CD4-positive, alpha-beta T cell treated with Interleukin-4 for 1 hour (primary cell): Measurements from ENCODE around the gene ITPR3.

Source experiments
- DNase-seq, 2 donors: peaks; one replicate each; pipeline ENCODE4 v3.0.0-alpha.2; 2020 to 2022

The ITPR3 gene

GRCh38 chr6:33705268-33705885, 84.3 kb downstream of the ITPR3 start:
- DNase-seq, result no peak

DNA sequence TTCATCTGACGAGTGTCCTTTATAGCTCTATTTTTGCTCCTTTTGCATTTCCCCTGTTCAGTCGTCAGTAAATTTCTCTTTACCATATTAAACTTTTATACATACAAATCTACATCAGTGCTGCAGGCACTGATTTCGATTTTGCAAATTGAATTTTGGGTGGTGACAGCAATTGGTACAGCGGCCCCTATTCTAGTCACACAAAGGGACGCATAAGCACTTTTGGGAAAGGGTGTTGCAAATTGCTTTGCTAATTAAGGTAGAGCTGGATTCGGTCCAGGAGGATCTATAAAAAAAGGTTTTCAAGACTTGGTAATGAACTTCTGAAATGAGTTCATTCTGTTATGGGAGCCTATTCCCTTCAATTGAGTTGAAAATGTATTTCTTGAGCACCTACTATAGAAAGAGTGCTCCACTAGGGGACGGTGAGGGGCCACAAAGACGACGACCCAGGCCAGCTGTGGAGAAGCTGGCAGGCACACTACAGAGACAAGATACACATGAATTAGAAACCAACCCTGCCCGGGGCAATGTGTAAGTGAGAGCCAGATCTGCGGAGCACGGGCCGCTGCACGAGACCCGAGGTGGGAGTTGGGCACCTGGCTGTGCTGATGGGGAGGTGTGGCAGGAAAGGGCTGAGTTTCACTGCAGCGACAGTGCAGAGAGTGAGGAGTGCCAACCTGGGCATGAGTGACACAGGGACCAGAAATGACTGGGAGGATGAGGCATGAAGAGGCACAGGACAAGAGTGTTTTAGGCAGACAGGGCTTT, 85.0 kb downstream of the ITPR3 start:
- DNase-seq, result no peak

DNA sequence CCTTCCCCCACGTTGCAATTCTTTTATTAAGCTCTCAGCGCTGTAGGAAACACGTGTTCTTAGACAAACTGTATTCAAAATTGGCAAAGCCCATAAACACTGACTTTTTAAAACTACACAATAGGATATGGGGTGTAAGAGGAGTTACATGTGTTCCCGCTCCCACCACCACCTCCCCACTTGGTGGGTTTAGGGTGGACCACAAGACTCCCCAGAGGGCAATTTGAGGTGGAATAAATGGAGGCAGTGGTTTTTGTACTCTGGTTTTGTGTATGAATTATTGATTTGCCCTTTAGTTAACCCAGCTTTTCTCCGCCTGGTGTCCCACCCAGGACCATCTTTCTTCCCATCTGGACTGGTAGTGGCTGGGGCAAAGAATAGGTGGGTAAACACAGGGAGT, 86.6 kb downstream of the ITPR3 start:
- no peak for DNase-seq

GRCh38 chr6:33708516-33709204, 87.5 kb downstream of the ITPR3 start:
- DNase-seq, result no peak

DNA sequence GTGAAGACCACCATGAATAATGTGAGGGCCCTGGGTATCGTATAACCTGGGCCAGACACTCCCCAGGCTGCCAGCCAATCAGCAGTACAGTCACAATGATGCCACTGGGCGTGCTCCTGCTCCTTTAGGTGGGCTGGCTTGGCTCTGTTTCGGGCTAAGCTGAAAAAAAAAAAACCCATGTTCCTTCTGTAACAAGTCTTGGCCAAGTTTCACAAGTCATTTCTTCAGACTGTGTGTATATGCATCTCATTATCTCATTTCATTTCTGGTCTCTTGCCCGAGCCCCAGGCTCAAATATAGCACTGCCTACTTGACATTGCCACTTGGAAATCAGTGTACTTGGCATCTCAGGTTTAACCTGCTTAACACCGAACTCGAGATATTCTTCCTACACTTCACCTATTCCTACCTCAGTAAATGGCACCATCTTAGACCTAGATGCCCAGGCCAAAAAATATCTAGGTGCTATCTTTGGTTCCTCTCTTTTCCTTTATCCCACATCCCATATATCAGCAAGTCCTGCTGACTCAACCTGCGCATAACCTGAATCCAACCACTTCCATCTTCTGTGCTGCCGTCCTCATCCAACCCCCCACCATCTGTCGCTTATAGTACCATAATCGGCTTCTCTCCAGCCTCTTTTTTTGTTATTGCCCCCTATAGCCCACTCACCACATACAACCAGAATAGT, 88.6 kb downstream of the ITPR3 start:
- DNase-seq, result no peak

DNA sequence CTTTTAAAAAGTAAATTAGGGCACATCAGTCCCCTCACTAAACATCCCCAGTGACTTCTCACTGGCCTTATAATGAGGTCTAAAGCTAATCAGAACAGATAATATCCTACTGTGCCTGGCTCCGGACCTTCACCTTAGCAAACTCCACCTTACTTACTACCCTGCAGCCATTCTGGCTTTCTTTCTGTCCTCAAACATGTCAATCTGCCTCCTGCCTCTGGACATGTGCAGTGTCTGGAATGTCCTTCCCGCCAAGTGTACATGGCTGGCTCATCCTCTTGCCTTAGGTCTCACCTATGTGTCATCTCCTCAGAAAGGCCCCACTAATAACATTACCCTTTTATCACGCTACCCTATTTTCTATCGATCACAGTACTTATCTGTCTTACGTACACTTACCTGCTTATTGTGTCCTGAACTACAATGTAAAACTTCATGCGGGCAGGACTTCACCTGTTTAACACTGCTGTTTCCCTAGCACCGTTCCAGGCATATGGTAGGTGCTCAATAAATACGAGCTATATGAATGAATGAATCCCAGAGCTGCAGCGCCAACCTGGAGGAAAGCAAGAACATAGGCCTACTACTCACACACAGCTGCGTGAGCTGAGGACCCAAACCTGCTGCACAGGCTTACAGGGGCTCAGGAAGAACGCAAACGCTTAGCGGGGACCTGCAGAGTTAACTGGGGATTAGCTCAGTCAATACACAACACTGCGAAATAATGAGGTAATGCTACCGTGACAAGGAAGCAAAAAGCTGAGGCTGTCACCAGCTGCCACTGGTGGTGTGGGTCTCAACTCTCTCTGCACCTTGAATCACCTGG, 89.4 kb downstream of the ITPR3 start:
- no peak for DNase-seq

- DNase-seq, result peak; percentile 97
Observed at GRCh38 chr6:33711140-33712129, 90.3 kb downstream of the ITPR3 start, which contains the start of gene UQCC2. UQCC2 (minus strand) TSS chr6:33711700; CDS start chr6:33711686, 14 bp downstream.

DNA sequence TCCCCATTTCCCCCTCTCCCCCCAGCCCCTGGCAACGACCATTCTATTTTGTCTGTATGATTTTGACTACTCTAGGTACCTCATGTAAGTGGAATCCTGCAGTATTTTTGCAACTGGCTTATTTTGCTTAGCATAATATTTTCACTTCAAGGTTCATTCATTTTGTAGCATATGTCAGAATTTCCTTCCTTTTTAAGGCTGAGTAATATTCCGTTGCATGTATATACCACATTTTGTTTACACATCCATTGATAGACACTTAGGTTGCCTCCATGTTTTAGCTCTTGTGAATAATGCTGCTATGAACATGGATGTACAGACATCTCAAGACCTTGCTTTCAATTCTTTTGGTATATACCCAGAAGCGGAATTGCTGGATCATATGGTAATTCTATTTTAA, 91.8 kb downstream of the ITPR3 start:
- no peak for DNase-seq

DNA sequence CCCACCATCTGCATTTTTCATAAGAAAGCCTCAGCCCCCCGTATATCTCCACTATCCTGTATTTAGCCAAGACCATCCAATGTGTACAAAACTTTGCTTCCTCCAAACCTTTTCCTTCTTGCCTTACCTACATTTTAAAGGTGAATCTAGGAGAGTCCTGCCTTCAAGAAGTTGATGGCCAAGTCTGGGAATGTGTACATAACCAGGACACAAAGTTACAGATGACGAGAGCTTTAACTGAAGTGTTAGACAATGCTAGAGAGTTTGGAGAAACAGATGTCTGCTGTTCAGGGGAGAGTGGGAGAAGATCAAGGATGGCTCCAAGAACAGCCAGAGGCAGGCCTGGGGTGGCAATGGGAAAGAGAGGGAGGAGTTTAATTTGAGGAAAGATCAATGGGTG, 92.7 kb downstream of the ITPR3 start:
- DNase-seq, result no peak

- no peak for DNase-seq
Observed at GRCh38 chr6:33714385-33715040, 93.4 kb downstream of the ITPR3 start.

DNA sequence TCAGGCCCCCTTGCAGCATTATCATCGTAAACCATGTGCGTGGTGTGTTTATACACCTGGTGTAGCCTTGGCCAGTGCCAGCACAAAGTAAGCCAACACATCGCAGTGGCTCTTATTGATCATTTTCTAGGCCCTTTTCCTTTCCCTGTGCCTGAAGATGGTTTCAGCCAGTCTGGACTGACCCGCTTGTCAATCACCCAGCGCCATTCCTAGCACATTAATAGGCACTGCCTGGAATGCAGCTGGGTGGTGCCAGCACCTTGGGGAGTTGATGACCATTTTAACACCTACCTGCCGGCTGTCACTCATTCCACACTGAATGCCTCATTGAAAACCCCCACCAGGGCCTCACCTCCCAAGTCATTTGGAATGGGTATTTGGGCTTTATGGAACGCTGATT, 95.3 kb downstream of the ITPR3 start:
- DNase-seq, result no peak

DNA sequence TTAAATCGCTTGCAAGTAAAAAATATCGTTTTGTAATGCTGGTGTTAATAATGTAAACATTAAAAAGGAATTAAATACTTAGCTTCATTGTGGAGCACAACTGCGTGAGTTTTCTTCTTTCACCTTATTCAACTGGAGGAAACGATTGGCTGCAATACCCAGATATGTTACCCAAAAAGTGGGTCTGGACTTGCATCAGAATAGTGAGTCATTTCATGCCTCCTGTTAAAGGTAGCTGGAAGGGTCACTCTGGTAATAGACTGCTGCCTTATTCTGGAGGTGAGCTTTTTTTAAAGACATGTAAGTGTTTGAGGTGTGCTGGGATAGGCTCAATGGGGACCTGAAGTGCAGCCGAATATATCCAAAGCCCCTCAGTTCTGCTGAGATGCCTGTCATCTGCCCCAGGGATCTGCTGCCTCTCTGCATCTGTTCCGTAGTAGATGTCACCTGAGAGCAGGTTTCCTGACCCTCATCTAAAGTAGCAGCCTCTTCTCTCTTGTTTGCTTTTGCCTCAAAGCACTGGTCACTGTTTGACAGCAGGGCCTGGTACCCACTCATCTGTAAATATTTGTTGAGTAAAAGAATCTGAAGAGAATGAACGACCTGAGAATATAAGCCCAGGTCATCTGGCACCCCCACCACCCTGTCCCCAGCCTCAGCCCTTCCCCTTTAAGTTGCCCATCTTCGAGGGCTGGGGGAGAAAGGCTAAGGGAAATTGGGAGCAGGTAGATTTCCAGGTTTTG, 95.9 kb downstream of the ITPR3 start:
- DNase-seq, result no peak

GRCh38 chr6:33717934-33718455, 96.9 kb downstream of the ITPR3 start:
- DNase-seq, result no peak

GRCh38 chr6:33718713-33719112, 97.6 kb downstream of the ITPR3 start:
- DNase-seq, result no peak

DNA sequence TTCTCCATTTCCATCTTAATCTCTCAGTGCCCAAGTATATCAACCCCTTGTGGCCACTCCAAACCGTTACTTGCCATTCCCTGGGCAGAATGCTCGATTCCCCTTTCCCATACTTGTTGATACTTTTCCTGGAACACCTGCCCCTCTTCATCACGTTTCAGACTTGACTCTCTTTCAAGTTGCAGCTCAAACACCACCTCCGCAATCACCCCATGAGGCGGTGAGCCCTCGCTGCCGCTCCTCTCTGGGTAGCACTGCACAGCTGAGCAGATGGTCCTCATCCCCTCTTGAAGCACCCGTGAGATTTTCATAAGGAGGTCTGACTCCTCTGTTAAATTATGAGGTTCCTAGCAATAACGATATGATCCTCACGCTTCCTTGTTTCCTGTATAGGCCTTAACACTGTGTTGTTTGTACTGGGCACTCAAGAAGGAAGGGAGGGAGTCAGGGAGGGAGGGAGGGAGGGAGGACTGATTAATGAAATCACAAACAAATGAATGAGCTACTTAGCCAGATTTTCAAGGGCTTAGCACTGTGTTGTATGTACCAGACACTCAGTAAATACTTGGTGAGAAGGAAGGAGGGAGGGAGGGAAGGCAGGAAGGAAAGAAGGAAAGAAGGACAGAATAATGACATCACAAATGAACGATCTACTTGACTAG, 98.3 kb downstream of the ITPR3 start:
- no peak for DNase-seq

- no peak for DNase-seq
Observed at GRCh38 chr6:33720998-33721397, 99.9 kb downstream of the ITPR3 start.

DNA sequence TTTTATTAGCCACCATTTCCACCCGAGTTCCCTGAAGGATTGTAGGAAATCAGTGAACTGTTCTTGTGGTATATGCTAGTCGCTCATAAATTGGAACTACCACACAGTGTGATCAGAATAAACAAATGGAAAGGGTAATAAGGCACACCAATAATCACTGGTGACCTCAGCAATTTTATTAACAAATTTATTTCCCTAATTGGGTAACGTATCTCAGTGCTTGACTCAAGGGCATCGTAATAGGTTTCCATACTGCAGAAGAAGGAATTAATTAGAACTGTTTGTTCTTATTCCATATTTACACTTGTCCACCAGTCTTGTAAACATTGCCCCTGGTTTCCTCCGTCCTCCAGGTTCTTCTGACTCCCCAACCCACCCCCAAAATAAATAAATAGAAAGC, 100.4 kb downstream of the ITPR3 start:
- no peak for DNase-seq

- DNase-seq, result no peak
Observed at GRCh38 chr6:33722103-33722623, 101.0 kb downstream of the ITPR3 start.
